ENCODE results near the gene IL22RA1. TPM values are rescaled to one million over a fixed set of nuclear protein-coding genes. Genes with fewer than 3 reads are reported as not detected.

The IL22RA1 gene
- total and polyA plus RNA-seq, 9 of the 15 experiments (the other 6 are each of a cell fraction or from before 2014, with no cell fraction given) = not detected

GRCh38 chr1:24105368-24106160 lies 37.4 kb downstream of the IL22RA1 start:
- BruUV-seq (replicated peaks) = no TSS peak
- POLR2A ChIA-PET = interaction anchor here (1.0 kb wide), 1 partner anchor 145 kb away, joined by 5 read pairs; the partner anchor contains the start of gene PNRC2
- Histone ChIP-seq H3K27ac (ENCODE audit: extremely low read depth, low read depth, low read length) (no peak overlapping the region), H3K4me2 (ENCODE audit: insufficient read depth, low read length) (no peak overlapping the region), H3K36me3 (ENCODE audit: control insufficient read depth, insufficient read depth, low read length) (no peaks in the 10 kb centered on the region), H3K4me1 (replicated peaks in 1 of 2; ENCODE audit: control insufficient read depth in 2 of 2, insufficient read depth in 2 of 2, low read length in 2 of 2) (peaks cover 2 to 30% of the 10 kb centered on the region in 2 experiments; a peak in 3 of 5 replicates), H4K20me1 (replicated peaks; ENCODE audit: control insufficient read depth, insufficient read depth, low read length) (peaks cover 4% of the 10 kb centered on the region), H3K9me3 (replicated peaks; ENCODE audit: control insufficient read depth, insufficient read depth, low read depth, low read length) (no peaks in the 10 kb centered on the region), H3K9me1 (ENCODE audit: control insufficient read depth, insufficient read depth, low read length) (no peaks in the 10 kb centered on the region), H3K27me3 (ENCODE audit: control insufficient read depth in 2 of 2, insufficient read depth in 2 of 2, low read length in 2 of 2) (peaks cover 27 to 65% of the 10 kb centered on the region in 2 experiments; a peak in 4 of 5 replicates), H3K9ac (ENCODE audit: insufficient read depth in 1 of 2, low read depth in 2 of 2, low read length in 2 of 2) (peak overlapping the region in 1 of 2 experiments; percentile 48; a peak in 1 of 4 replicates), H3K4me3 (no peak overlapping the region), H2AFZ (ENCODE audit: low read depth, low read length) (no peak overlapping the region), H3K79me2 (ENCODE audit: control insufficient read depth, insufficient read depth, low read length) (no peaks in the 10 kb centered on the region)
- ATAC-seq (no peak), FAIRE-seq (no peak), DNase-seq (ENCODE audit: extremely low read depth in 1 of 4, low spot score in 3 of 4) (no peak)
- CTCF ChIA-PET (ENCODE audit: low intra/inter-chr PET ratio) = no interaction called here
- 33% methylated on average over 15 of the region's 19 CpGs for WGBS (ENCODE audit: insufficient coverage, low coverage, missing lambda C conversion rate)
- in situ Hi-C loops (cut with MboI) (no loop called here), intact Hi-C loops (cut with micrococcal nuclease) (no loop called here)
- TF ChIP-seq MEF2A (IDR thresholded peaks at IDR 0.05; ENCODE audit: control insufficient read depth, low read depth, low read length) (no peak), HIVEP1 (CRISPR knock-in tag; IDR thresholded peaks at IDR 0.05) (no peak), NBN (IDR thresholded peaks at IDR 0.05; ENCODE audit: low read depth) (no peak), TFAP4 (CRISPR knock-in tag; IDR thresholded peaks at IDR 0.05; ENCODE audit: borderline replicate concordance) (no peak), BCL6 (CRISPR knock-in tag; IDR thresholded peaks at IDR 0.05) (no peak), ZBTB26 (CRISPR knock-in tag; IDR thresholded peaks at IDR 0.05) (no peak), ZNF639 (CRISPR knock-in tag; conservative IDR thresholded peaks at IDR 0.05 in 1 of 2, IDR thresholded peaks at IDR 0.05 in 1 of 2) (no peak), ARNT (IDR thresholded peaks at IDR 0.05) (no peak)
- TF ChIP-seq, protein P1, sequence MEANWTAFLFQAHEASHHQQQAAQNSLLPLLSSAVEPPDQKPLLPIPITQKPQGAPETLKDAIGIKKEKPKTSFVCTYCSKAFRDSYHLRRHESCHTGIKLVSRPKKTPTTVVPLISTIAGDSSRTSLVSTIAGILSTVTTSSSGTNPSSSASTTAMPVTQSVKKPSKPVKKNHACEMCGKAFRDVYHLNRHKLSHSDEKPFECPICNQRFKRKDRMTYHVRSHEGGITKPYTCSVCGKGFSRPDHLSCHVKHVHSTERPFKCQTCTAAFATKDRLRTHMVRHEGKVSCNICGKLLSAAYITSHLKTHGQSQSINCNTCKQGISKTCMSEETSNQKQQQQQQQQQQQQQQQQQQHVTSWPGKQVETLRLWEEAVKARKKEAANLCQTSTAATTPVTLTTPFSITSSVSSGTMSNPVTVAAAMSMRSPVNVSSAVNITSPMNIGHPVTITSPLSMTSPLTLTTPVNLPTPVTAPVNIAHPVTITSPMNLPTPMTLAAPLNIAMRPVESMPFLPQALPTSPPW (CRISPR knock-in tag; IDR thresholded peaks at IDR 0.05) = no peak
- TF ChIP-seq, protein P2, sequence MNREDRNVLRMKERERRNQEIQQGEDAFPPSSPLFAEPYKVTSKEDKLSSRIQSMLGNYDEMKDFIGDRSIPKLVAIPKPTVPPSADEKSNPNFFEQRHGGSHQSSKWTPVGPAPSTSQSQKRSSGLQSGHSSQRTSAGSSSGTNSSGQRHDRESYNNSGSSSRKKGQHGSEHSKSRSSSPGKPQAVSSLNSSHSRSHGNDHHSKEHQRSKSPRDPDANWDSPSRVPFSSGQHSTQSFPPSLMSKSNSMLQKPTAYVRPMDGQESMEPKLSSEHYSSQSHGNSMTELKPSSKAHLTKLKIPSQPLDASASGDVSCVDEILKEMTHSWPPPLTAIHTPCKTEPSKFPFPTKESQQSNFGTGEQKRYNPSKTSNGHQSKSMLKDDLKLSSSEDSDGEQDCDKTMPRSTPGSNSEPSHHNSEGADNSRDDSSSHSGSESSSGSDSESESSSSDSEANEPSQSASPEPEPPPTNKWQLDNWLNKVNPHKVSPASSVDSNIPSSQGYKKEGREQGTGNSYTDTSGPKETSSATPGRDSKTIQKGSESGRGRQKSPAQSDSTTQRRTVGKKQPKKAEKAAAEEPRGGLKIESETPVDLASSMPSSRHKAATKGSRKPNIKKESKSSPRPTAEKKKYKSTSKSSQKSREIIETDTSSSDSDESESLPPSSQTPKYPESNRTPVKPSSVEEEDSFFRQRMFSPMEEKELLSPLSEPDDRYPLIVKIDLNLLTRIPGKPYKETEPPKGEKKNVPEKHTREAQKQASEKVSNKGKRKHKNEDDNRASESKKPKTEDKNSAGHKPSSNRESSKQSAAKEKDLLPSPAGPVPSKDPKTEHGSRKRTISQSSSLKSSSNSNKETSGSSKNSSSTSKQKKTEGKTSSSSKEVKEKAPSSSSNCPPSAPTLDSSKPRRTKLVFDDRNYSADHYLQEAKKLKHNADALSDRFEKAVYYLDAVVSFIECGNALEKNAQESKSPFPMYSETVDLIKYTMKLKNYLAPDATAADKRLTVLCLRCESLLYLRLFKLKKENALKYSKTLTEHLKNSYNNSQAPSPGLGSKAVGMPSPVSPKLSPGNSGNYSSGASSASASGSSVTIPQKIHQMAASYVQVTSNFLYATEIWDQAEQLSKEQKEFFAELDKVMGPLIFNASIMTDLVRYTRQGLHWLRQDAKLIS (CRISPR knock-in tag; IDR thresholded peaks at IDR 0.05) = no peak

Data from K562 (cell line).